ENCODE results near the gene FDX2.

The FDX2 gene

DNA sequence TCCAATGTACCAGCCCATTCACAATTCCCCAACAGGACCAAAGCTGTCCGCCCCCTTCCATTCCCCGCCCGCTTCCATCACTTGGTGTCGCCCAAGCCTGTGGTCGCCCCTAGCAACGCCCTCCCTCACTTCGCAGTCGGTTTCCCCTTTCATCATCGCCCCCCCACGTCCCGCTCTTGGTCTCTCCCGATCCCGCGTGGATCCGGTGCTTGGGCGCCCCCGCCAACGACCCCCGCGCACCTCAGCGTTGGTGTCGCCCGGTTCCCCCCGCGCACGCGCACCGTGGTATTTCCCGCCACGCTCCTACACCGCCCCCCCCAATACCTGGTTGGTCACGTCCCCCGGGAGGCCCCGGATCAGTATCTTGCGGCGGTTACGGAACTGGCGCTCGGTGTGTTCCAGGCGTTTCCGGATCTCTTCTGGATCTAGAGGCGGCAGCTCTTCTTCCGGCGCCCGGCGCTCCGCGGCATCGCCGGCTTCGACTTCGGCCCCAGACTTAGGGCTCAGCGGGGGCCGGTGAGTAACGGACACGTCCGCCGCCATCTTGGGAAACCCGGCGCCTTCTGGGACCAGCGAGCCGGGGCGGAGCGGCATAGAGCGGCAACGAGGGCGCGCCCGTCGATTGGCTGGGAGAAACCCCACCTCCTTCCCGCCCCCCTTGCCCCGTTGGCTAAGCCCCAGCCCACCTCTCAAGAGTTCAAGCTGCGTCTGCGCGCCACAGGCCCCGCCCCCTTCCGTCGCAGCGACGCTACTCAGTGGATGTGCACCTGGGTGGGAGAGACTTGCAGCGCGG is 17.3 kb upstream of the FDX2 start, which contains the start of gene RAVER1:
Gene RAVER1 (minus strand): TSS at position 565 of the 793 bp plus-strand sequence. CDS start 22 bp downstream, at position 543.
- DNase-seq = peak; percentile 98

DNA sequence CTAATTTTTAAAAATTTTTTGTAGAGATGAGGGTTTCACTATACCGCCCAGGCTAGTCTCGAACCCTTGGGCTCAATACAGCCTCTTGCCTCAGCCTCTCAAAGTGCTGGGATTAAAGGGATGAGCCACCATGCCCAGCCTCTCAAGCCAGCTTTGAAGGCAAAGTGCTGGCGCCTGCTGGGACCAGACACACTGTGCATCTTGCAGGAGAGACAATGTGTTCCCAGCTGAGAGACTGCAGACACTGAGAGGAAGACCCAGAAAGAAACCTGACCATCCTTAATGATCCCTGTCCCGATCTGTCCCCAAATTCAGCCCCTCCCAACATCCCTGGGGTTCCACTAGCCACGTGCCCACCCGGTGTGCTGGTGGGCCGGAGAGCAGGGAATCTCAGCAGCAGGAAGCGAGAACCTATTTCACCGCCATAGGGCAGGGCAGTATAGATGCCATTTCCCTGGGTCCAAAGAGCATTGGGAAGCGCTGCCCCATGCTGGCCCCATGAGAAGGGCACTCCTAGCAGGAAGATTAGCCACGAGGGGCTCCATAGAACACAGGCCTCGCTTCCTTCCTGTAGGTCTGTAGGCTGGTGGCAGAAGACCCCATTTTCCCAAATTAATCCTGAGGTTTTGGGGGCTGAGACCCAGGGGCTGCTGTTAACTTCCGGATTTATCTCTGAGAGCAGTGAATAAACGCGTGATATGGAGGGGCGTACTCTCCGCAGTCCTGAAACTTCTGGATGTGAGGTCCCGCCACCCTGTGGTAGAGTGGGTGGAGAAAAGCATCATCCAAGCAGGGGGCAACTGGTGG is 16.5 kb upstream of the FDX2 start:
- no peak for DNase-seq

DNA sequence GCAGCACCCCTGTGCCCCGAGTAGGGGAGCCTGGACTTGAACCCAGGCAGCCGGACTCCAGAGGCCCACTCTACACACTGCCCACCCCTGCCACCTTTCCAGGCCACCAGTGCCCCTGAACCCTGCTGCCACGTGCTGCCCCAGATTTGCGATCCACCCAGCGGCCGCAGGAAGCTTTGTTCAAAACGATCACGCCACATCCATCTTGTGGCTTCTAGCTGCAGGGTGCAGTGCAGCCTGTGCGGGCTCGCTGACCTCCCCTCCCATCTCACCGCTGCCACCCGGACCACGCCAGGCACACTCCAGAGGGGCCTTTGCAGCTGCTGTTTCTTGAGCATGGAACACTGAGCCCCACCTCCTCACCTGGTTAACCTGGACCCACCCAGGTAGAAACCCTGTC is 13.7 kb upstream of the FDX2 start:
- no peak for DNase-seq

DNA sequence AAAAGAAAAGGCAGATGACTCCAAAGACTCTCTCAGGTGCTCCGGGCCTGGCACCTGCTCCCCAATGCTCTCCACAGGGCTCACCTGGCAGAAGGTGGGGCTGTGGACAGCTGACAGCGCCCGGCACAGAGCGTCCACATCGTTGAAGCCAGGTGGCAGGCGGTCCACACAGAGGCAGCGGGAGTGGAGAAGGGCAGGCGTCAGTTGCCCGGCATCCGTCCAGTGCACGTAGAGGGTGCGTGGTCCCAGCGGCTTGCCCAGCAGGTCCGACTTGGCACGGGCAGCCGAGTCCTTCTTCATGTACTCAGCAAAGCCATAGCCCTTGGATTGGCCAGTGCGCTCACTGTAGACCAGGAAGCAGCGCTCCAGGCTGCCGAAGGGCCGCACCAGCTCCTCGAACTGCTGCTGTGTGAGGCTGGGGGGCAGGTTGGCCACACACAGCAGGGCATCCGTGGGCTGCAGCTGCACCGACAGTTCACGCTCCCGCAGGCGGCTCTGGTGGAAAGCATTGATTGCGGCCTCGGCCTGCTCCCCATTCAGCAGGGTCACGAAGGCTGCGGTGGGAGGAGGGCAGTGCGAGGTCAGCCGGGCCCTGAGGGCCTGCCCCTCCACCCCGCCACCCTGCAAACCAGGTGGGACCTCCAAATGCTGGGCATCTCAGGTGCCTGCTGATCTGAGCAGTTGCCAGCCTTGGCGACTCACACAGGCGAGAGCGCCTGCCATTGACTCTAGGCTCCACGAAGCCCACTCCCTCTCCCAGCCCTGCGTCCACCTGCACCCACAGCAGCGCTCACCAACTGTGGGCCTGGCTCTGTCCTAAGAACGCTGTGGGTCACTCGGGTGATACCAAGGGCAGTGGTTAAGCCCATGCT is 13.0 kb upstream of the FDX2 start:
- DNase-seq = no peak

DNA sequence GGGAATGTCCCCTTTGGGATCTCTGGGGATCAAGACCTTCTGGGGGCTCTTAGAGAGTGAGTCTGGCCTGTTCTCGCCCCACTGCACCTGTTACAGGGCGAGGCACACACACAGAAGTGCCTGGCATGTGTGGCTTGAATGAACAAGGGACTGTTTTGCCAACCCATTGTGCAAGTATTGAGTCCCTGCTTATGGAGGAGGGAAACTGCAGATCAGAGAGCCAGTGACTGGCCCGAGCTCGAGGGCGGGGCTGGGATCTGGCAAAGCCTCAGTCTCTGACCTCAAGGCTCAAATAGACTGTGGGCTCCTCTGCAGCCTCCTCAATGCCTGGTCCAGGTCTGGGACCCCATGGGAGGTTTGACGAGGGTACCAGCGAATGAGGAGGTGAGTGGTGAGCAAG is 12.0 kb upstream of the FDX2 start:
- no peak for DNase-seq

DNA sequence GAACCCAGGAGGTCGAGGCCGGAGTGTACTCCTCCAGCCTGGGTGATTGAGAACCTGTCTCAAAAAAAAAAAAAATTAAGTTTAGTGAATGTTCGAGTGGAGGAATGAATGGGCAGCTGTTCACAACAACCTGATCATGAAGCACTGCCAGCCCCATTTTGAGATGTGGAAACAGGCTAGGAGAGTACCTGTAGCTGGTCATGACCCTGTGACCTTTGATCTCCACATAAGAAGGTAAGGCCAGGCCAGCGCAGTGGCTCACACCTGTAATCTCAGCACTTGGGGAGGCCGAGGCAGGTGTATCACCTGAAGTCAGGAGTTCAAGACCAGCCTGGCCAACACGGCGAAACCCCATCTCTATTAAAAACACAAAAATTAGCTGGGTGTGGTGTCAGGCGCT is 9.9 kb upstream of the FDX2 start:
- no peak for DNase-seq

DNA sequence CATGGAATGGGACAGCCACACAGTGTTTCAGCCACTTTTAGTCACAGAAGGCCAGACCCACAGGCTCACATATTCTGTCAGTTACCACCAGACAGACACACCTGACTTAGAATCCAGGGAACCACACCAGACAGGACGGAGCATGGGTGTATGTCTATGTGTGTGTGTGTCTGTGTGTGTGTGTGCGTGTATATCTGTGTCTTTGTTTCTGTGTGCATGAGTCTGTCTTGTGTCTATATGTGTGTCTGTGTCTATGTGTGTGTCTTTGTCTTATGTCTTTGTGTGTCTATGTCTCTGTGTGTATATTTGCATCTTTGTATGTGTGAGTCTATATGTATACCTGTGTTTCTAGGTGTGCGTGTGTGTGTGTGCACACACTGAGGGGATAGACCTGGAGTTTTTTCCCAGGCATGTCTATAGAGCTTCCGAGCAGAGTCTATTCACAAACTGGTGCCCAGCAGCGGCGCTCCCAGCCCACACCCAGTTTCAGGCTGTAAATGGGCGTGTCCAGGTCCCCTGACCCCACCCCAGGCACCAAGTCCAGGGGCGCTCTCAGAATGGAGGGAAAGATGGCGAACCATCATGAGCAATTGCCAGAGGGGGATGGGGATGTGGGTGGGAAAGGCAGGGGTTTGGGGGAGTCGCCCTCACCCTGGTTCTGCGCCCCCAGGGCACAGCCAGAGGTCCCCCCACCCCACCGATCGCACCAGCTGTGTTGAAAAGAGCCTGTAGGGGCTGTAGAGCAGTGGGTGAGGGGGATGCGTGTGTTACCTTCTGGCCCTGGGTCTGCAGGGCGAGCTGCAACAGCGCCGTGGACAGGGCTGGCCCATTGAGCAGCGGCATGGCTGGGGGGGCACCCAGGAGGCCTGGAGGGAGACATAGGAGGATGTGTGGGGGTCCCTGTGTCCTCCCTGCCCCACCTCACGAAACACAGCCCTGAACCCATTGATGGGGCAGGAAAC is 6.3 kb upstream of the FDX2 start:
- no peak for DNase-seq

DNA sequence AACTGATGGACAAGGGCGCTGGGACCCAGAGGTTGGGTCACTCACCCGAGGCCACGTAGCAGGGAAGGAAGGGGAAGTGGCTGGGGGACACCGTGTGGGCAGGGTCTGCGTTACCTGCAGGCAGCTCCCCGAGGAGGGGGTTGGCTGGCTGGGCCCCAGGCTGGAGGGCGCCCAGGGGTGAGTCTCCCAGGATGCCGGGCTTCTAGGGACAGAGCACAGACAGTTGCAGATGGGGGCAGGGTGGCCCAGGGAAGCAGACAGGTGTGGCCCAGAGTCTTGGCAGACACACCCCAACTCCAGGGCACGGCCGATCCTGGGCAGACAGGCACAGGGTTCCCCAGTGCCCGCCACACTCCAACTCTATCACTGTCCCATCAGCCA is 5.6 kb upstream of the FDX2 start:
- no peak for DNase-seq

DNA sequence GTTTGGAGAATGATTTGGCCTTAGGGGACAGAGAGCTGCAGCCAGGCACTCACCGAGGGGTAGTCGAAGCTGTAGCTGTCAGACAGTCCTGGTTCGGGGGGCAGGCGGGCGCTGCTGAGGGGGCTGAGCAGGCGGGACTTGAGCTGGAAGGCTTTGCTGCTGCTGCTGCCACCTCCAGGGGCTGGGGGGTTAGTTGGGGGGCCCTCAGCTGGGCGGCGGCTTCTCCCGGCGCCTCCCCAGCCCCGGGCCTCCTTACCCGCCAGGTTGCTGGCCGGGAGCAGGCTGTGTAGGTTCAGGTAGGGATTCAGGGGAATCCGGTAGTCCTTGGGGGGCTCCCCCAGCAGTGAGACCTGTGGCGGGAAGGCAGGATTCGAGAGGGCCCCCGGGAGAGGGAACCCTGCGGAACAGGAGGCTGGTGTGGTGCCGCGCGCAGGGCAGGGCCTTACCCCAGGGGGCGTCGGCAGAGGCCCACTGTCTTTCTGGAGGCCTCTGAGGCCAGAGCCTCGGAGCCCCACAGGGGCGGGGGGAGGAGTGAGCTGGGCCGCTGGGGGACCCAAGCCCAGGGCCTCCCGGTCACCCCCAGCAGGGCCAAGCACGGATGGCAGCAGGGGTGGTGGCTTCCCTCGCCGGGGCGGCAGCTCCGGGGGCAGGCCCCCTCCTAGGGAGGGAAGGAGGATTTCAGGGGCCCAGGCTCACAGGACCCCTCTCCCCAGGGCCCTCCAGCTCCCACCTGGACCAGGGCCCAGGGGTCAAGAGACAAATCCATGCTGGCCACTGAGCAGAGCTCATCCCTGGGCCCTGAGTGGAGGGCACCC is 5.0 kb upstream of the FDX2 start:
- DNase-seq = no peak

DNA sequence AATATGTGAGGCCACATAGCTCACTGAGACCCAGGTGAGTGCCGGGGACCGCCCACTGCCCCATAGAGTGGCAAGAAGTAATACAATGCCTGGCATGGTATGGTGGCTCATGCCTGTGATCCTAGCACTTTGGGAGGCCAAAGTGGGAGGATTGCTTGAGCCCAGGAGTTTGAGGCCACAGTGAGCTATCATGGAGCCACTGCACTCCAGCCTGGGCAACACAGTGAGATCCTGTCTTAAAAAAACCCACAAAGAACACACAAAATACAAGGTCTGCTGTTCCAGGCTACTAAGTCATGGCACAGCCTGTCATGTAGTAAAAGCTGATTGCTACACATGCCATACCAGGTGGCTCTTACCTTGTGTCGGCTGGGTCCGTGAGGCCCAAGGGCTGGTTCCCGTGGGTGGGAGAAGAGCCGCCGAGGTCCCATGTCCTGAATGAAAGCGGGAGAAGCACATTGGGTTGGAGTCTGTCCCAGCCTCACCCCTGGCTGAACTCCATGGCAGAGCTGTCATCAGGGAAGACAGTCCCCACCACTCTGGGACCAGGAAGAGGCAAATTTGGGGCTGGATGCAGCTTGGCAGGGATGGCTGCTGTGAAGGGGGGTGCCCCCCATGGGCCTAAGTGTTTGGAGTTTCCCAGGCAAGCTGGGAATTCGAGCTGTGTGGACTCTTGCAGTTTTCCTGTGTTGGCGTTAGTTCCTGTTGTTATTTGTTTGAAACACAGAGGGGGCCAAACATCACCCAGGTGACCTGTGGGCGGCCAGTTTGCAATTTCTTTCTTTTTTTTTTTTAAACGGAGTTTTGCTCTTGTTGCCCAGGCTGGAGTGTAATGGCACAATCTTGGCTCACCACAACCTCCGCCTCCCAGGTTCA is 3.2 kb upstream of the FDX2 start:
- DNase-seq = no peak

DNA sequence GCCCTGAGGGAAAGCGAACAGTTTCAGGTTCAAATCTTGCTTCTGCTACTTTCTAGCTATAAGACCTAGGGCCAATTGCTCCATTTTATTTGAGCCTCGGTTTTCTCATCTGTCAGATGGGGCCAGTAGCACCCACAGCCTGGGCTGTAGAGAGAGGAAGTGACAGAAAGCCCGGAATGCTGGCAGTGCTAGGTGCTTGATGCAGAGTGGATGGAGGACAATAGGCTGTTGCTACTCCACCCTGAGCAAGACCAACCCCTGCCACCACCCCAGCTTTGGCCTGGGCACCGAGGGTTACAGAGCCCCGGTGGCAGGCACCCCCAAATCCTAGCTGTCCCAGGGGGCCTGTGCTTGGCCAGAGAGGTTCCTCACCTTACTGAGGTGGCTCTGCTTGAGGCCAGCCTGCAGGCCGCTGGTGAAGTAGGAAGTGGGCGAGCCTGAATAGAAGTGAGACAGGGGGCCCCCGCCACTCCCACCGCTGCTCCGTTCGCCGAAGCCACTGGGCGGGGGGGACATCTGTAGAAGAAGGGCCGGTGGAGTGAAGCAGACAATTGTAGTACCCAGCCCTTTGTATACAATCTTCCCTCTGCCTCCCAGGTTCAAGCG is 2.1 kb upstream of the FDX2 start:
- DNase-seq = no peak

DNA sequence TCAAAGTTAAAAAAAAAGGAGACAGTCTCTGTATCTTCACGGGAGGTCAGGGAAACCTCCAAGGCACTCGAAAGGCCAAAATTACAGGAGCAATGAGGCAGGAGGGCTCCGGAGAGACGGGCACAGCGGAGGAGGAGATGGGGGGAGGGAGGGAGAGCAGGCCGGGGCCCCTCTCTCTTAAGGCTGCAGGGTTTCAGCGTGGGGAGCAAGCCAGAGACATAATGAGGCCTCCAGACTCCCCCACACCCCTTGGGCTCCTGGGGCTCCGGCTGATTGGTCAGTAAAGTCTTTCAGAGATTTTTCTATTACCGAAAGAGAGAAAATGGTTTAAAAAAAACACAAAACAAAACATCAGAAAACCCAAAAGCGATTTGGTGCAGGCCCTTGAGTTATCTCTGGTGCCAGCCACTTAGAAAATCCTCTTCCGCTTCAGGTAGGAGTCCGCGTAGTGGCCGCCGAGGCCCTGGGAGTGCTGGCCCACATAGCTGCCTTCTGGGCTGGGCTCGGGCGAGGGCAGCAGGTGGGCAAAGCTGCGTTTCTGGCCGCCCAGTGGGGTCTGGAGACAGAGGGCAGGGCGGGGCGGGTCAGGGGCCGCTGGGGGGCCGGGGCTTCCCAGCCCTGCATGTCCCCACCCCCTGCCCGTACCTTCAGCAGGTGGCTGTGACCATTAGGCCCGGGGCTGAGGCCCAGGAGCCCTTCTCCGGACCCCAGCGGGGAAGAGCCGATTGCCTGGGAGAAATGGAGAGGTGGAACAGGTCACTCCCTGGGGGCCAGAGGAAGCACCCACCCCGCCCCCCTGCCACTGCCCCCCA is 1.4 kb upstream of the FDX2 start:
- DNase-seq = no peak

DNA sequence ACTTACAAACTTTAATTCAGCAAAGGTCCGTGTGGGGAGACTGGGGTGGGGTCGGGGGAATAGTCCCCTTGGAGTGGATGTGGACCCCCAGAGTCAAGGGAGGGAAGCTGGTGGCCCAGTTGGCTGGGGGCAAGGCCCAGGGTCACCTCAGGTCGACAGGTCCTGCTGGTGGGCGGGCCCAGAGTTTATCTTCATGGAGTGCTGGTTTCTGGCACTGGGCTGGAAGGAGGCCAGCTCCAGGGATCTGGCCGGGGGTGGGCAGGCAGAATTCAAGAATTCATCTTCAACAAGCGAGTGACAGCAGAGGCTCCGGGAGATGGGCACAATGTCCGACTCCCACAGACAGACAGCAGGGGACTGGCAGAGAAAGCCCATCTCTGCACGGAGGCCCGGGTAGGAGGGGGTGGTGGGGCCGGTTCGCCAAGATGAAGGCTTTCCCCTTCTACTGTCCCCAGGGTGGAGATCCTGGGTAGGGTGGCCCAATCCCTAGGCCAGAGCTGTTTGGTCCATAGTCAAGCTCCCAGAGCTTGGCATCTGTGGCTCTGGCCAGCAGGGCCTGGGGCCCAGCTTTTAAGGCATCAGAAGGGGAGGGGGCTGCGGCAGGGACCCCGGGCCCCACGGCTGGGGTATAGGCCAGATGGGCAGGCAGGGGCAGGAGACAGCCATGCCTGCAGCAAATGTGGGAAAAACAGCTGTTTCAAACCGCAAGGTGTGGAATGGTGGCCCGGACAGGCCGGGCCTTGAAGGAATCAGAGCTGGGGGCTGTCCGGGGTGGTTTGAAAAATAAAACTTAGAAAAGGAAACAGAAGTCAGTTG is 622 bp upstream of the FDX2 start:
- no peak for DNase-seq

DNA sequence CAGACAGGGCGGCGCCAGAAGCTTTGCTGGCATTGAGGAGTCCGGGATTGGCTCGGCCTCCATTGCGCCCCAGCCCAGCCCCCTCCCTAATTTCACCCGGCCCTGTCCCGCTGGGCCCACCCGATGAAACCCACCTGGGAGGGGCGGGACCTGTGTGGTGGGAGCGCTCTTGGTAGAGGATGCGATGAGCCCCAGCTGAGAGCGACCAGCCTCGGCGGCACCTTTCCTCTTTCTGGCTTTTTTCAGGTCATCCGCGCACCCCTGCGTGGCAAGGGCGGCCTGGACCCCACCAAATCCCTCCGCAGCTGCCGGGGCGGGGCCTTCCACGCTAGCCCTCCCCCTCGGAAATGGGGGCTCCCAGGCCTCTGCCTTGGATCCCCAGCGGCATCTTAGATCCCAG is 6.4 kb downstream of the FDX2 start, which contains the start of gene ZGLP1:
Gene ZGLP1 (minus strand): TSS at position 393 of the 400 bp plus-strand sequence.
- DNase-seq = no peak

DNA sequence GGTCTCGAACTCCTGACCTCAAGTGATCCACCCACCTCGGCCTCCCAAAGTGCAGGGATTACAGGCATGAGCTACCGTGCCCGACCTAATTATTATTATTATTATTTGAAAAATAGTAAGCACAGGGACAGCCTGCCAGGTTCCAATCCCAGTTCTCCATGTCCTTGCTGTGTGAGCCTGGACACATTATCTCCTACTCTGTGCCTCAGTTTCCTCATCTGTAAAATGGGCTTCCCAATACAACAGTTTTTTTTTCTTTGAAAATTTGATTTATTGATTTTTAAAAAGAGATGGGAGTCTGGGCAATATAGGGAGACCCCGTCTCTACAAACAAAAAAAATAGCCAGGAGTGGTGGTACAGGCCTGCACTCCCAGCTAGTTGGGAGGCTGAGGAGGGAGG is 9.5 kb downstream of the FDX2 start:
- no peak for DNase-seq

DNA sequence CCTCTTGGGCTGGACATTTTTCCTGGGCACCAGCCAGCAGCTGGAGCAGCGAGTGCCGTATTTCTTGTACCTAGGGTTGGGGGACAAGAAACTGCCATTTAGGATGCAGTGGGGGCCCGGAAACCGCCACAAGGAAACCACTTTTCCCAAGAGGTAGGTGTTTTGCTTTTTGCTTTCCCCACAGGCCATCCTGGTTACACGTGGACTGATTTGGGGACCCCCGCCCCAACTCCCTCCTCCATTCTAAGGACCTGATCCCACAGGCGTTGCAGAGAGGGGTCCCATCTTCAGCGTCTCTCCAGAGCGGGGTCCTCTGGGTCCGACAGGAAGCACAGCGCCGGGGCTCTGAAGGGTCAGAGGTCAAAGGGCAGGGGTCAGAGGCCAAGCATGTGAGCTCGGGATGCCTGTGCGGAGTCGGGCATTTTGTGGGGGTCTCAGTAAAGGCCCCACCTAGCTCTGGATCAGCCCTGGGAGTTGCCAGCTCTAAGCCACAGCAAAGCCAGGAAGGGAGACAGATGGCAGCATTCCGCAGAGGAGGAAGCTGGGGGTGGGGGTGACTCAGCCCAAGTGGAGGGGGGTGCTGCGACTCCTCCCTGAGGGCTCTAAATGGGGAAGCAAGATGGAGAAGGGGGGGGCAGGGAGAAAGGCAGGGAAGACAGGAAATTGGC is 10.5 kb downstream of the FDX2 start:
- DNase-seq = no peak

Data from activated gamma-delta T cell treated with Interleukin-2 at 50 U/mL for 16 hours (primary cell).